HS-5 (cell line): ENCODE results near the gene DAP3.
"Not testable (repeated sequence)": the region's sequence is repeated elsewhere in the genome, so short reads cannot be mapped to it uniquely, and the experiment has no call there.

ENCODE experiments used
- DNase-seq: peaks from one replicate; pipeline ENCODE4 v3.0.0-alpha.2; 2012; ENCODE audit warnings: low read depth

The DAP3 gene

DNA sequence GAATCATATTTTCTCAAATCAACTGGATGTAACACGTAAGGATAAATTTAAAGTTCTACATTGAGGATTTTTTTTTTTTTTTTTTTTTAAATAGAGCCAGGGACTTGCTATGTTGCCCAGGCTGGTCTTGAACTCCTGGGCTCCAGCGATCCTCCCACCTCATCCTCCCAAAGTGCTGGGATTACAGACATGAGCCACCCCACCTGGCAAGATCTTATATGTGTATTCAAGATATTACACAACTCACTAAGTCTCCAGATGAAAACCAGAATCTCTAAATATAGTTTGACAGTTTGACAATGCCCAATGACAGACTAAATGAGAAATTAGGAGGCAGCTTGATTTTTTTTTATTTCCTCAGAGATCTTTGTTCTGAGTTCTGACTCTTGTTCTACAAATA lies 7.1 kb upstream of the DAP3 start:
- no peak for DNase-seq

DNA sequence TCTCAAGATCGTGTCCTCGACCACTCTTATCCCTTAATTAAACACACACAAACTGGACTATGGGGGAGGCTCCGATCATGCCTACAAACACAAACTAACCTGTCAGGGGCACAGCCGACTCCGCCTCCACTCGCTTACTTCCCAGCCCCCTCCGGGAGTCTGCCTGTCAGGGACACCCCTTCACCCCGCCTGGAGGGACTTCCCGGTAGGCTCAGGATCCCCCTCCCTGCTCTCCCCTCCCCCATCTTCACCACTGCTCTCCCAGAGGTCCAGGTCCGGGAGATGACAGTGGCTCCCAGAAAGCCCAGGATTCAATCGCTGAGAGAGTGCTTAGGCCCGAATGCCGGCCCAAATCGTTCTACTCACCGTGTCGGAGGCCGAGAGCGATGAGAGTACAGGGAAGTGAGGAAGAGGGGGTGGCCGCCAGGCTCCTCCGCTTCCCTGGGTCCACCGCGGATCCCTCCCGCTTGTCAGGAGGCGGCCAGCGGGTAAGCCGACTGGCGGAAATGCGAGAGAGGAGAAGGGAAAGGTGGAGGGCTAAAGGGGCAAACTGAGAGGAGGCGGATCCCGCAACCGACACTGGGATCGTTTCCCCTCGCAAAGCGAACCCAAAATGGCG lies 1.1 kb upstream of the DAP3 start:
- not testable (repeated sequence) for DNase-seq

DNA sequence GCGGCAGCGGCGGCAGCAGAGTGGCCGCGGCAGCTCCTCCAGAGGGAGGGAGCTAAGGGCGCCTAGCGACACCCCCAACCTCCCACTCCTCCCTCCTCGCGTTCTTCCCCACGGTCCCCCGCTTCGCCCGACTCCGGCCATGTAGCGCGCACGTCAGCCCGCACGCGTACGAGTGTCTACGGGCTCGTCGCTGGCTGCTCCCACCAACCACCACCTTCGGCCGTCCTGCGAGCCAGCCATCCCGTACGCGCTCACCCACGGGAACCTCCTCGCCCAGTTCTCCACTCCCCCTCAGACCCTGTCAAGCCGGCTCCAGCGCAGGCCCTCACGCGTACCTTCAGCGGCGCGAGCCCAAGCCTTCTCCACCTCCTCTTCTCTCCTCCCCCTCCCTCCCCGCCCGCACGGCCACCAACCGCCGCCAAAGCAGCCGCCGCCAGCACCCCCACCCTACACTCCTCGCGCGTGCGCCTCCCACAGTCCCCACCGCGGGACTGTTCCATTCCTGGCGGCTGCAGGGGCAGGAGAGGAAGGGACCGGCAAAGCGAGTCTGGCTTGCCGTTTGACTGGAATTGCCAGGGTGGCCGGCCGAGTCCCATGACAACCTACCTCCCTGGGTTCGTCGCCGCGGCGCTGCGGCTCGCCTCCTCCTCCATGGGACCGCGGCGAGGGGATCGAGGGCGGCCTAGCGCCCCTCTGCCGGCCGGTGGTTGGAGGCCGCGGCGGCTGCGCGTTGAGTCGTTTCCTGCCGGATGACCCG lies 389 bp upstream of the DAP3 start, which contains the start of gene YY1AP1:
YY1AP1 (minus strand) TSS at position 451 of the 757 bp plus-strand sequence. CDS start 8,338 bp downstream, outside the sequence.
- peak; percentile 60 for DNase-seq

DNA sequence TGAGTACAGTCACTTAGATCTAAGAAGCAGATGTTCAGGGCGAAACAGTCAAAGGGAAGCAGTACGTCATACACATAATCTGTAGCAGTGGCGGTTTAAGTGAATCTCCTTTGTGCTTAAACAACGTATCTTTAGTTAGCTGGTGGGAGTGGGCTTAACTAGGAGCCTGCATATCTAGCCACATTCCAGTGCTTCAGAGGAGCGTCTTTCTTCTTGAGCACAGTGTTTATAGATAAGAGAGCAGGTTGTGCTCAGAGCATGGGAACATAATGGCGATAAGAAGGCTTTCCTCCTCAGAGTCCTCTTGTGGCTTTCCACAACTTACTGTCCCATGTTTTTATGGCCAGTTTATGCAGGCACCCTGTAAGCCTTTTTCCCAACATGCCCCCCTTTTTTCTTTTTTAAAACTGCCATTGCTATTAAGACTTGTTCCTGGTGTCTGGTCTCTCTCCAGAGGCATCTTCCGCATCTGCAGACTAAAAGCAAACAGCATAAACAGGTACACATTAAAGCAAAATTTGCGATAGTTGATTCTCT lies 3.2 kb downstream of the DAP3 start:
- no peak for DNase-seq

DNA sequence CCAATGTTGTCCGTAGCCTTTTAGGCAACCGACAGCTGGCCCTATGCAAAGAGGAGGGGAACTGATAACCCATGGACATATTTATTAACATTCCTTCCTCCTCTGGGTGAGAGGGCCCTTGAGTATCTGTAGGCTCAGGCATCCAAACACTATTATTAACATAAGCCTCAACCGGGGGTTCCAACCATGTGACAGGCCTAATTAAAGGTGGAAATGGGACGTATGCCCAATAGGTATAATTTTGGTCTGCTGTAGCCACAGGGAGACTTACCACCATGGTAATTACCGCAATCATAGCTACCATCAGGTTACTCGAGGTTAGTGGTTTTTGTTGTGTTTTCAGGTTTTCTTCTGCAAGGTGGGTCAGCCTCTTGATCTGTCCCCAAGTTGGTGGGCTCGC lies 5.3 kb downstream of the DAP3 start:
- no peak for DNase-seq

DNA sequence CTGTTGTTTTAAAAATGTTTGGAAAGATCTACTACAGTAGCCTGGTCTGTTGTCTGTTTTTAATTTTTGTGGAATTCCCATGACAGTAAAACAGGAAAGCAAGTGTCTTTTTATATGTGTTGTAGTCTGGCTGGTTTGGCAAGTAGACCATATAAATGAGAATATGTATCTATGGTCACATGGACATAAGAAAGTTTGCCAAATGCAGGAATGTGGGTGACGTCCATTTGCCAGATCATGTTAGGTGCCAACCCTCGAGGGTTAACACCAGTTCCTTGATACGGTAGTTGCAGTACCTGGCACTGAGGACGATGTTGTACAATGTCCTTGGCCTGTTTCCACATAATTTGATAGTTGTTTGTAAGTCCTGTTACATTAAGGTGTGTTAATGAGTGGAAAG lies 6.2 kb downstream of the DAP3 start:
- no peak for DNase-seq

DNA sequence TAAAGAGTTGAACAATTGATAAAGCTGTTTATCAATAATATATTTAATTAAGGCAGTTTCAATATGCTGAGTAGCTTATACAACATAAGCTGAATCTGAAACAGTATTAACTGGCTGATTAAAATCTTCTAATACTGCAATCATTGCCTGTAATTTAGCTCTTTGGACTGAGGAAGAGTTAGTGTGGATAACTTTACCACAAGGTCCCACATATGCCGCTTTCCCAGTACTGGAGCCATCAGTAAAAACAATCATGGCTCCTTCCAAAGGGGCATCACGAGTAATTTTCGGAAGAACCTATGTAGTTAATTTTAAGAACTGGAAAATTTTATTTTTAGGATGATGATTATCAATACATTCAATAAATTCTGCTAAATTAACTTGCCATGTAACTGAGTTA lies 6.7 kb downstream of the DAP3 start:
- DNase-seq, result no peak

DNA sequence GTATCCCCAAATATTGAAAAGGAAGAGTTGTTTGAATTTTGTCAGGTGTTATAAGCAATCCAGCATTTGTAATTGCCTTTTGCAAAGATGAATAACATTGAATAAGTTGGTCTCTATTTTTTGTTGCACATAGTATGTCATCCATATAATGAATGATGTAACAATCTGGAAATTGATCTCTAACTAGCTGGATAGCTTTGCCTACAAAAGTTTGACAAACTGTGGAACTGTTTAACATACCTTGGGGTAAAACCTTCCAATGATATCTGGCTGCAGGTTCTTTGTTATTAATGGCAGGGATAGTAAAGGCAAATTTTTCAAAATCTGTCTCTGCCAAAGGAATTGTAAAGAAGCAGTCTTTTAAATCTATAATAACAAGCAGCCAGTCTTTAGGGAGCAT lies 7.6 kb downstream of the DAP3 start:
- no peak for DNase-seq

DNA sequence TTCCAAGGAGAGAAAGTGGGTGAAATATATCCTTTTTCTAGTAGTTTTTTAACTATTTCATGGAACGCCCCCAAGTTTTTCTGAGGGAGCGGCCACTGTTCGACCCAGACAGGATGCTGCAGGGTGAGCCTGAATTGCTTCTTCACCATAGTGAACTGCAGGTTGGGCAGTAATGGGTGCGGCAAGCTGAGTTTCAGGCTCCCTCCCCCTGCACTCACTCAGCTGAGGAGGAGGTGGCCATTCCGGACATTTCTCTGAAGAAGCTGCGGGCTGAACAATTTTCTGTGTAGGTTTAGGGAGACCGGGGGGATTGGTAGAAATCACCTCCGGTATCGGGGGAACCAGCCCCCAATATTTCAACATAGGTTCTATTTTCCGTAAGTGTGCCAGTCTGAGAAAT lies 8.2 kb downstream of the DAP3 start:
- DNase-seq, result no peak

DNA sequence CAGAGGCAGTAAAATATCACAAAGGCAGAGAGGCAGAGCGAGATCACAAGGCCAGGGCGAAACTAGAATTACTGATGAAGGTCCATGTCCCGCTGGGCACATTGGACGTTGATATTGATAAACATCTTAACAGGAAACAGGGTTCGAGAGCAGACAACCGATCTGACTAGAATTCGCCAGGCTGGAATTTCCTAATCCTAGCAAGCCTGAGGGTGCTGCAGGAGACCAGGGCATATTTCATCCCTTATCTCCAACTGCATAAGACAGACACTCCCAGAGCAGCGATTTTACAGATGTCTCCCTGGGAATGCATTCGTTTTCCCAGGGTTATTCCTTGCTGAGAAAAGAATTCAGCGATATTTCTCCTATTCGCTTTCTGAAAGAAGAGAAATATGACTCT lies 8.7 kb downstream of the DAP3 start:
- not testable (repeated sequence) for DNase-seq

DNA sequence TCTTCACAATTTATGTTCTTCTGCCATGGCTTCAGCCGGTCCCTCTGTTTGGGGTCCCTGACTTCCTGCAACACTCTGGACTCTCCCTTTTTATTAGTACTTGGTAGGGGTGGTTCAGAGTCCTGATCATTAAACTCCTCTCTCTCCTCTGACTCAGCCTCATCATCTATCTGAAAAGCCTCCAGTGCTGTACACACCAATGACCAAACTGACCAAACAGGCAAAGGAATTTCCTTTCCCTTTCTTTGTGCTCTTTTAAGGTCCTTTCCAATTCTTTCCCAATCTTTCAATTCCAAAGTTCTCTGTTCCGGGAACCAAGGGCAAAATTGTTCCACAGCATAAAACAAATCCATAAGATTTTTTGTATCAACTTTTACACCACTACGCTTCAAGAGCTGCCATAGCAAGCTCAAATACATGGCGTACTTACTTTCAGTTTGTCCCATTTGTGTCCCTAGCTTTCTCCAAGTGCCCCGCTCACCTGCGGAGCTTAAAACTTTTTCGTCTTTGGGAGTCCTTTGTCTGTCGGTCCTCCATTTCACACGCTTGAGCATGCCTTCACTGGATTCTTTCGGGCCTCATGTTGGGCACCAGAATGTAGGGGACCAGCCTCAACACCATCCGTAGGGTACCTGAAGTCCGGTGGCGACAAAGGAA lies 9.6 kb downstream of the DAP3 start:
- peak; percentile 19 for DNase-seq

DNA sequence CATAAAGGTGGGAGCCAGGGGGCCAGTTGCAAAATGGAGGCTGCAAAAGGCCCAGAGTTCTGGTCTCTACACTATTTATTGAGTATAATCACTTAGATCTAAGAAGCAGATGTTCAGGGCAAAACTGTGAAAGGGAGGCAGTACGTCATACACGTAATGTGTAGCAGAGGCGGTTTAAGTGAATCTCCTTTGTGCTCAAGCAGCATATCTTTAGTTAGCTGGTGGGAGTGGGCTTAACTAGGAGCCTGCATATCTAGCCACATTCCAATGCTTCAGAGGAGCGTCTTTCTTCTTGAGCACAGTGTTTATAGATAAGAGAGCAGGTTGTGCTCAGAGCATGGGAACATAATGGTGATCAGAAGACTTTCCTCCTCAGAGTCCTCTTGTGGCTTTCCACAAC lies 10.2 kb downstream of the DAP3 start:
- not testable (repeated sequence) for DNase-seq

DNA sequence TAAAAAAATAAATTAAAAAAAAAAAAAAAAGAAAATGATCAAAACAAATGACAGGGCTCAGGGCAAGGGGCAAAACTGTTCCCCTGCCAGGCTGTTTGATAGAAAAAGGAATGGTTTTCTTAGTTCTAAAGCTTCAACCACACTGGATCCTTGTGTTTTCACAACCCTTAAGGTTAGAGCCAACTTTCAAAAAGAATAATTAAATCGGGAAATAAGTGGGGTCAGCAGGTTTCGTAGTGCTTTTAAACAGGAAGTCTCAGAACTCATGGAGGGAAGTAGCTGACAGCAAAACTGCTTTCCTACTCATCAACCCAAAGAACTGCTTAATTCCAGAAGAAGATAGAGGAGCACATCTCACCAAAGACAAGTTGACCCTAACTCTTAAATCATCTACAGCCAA lies 12.8 kb downstream of the DAP3 start:
- not testable (repeated sequence) for DNase-seq

DNA sequence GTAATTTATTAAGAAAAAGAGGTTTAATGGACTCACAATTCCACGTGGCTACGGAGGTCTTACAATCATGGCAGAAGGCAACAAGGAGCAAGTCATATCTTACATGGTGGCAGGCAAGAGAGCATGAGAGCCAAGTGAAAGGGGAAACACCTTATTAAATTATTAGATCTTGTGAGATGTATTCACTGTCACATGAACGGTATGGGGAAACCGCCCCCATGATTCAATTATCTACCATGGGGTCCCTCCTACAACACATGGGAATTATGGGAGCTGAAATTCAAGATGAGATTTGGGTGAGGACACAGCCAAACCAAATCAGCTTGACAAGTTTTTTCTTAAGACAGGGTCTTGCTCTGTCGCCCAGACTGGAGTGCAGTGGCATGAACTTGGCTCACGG lies 14.3 kb downstream of the DAP3 start:
- DNase-seq, result no peak

DNA sequence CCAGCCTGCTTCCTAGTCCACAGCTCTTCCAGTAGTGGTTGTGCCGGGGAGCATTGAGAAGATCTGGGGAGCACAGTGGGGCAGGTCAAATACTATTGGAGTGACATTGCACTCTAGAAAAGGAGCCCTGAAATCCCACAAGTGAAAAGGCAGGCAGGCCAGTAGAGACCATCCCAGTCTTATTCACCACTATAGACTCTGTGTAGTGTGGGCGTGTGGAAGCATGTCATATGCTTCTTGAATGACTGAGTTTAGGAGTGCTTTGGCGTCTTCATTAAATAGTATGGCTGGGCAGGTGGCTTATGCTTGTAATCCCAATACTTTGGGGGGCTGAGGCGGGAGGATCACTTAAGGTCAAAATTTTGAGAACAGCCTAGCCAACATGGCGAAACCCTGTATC lies 15.5 kb downstream of the DAP3 start:
- DNase-seq, result not testable (repeated sequence)

DNA sequence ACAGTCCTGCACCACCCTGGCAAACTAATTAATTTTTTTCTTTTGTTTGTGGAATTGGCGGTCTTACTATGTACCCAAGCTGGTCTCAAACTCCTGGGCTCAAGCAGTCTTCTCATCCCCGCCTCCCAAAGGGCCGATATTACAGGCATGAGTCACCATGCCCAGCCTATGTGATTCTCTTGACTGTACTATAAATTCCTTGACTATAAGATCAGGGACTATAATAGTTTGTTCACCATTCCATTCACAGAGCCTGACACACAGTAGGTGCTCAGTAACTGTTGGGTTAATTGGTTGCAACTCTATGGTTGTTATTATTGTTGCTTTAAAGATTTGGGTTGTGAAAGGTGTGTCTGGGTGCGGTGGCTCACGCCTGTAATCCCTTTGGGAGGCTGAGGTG lies 17.2 kb downstream of the DAP3 start:
- no peak for DNase-seq

DNA sequence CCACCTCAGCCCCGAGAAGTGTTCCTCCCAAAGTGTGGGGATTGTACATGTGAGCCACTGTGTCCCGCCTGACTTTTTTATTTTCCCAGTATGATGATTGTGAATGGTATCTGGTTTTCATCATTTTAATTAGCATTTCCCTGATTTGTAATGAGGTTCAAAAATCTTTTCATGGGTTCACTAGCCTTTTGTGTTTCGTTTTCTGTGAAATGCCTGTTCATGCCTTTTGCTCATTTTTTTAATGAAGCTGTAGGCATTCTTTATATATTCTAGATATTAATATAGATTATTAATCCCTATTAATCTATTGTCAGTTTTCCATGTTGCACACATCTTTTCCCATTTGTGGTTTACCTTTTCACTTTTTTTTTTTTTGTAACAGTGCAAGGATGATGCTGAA lies 20.5 kb downstream of the DAP3 start:
- no peak for DNase-seq

DNA sequence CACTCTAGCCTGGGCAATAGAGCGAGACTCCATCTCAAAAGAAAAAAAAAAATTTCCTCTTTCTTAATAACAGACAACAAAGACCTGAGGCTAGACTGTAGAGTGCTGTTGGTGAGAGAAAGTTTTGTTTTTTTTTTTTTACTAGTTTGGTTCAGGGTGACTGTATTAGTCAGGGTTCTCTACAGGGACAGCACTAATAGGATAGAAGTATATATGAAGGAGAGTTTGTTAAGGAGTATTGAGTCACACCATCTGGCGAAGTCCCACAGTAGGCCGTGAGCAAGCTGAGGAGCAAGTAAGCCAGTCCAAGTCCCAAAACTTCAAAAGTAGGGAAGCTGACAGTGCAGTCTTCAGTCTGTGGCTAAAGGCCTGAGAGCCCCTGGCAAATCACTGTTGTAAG lies 22.6 kb downstream of the DAP3 start:
- DNase-seq, result not testable (repeated sequence)

DNA sequence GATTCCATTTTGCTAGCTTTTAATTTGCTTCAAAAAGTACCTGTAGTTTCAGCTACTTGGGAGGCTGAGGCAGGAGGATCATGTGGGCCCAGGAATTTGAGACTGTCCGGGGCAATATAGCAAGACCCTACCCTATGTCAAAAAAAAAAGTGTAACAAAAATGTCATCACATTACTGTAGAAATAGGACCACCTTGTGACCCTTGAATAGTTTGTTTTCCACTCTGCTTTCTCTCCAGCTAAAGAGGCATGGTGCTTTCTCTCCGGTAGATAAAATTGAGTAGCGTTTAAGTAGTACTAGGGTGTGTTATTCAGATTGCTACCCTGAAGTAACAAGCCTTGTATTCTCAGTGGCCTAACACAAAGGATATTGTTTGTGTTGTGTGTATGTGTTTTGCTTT lies 23.7 kb downstream of the DAP3 start:
- not testable (repeated sequence) for DNase-seq

DNA sequence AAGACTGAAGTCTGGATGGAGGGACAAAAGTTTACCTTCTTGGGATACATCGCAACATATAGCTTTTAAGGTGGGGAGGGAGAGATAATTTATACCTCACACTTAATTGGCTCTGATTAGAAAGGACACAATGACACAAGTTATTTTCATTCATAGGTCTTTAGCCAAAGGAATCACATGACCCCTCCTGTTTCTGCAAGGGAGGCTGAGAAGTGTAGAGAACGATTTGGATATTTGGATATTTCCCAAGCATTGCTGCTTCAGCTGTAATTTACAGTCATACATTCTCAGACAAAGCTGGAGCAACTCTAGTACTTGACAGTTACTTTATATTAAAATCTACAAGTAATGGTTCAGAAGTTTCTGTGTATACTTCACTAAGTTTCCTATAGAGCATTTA lies 24.2 kb downstream of the DAP3 start:
- no peak for DNase-seq

DNA sequence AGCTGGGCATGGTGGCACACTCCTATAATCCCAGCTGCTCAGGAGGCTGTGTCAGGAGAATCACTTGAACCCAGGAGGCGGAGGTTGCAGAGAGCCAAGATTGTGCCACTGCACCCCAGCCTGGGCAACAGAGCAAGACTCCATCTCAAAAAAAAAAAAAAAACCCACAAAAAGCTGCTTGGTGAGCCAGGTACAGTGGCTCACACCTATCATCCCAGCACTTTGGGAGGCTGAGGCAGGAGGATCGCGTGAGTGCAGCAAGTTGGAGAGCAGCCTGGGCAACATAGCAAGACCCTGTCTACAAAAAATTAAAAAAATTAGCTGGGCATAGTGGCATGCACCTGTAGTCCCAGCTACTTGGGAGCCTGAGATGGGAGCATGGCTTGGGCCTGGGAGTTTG lies 26.2 kb downstream of the DAP3 start:
- DNase-seq, result not testable (repeated sequence)

DNA sequence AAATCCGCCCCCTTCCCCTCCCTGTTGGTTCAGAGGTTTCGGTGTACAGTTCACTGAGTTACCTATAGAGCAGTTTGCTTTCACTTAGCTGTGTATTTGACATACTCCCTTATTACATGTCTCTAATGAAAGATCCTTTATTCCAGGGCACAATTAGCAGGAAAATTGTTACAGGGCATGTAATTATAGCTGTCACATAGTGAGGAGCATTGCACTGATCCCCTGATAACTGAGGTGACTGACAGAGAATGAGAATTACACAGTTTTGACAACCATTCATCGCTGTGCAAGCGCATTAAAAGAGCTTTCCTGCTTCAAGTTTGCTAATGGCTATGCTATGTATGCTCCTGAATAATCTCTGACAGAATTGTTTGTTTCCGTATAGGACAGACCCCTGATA lies 26.9 kb downstream of the DAP3 start:
- no peak for DNase-seq

DNA sequence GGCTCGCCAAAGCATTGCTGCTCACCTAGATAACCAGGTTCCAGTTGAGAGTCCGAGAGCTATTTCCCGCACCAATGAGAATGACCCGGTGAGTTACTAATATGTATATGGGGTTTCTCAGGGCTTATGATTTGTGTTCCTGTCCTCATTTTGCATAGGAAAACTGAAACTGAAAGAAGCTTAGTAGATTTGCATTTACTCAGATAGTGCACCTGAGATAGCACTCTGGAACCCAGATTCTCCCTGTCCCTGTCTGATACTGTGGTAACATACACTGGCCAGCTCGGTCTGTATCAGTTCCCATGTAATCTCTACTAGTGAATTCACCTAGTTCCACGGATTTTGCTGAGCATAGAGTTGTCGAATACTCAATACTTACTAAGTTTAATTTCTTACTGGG lies 28.1 kb downstream of the DAP3 start:
- DNase-seq, result no peak
